Astrocyte of the spinal cord (primary cell): ENCODE results near the gene HYDIN.

Experiments
- DNase-seq: peaks from one replicate; pipeline ENCODE4 v3.0.0; 2011; ENCODE audit warnings: low read depth, low spot score
- H3K4me3 ChIP-seq: 2 replicates; pipeline ENCODE4 v1.5.1; 2011; ENCODE audit warnings: low read depth, mild to moderate bottlenecking, low read length, moderate library complexity
- CTCF ChIP-seq: IDR thresholded peaks from 2 replicates; pipeline ENCODE4 v1.5.1; 2012; ENCODE audit warnings: low read depth, mild to moderate bottlenecking, low read length, inconsistent platforms
- in situ Hi-C: cut with HindIII; loops from 2 replicates; pipeline ENCODE4 v1.10.0; 2017; ENCODE audit warnings: low sequenced_read_pairs

The HYDIN gene

DNA sequence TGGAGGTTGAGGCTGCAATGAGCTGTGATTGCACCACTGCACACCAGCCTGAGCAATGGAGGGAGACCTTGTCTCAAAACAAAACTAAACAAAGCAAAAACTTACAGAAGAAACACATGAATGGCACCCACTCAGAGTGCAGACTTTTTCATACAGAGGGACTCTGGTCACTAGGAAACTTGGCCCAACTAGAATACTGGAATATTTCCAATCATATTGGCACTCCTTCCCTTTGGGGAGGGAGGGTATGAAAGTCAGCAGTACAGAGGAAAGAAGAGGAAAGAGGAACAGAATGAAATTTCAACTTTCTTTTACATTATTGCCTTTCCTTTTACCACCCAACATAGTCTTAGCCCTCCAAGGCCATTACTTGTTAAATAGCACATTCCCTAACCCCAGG lies 30.5 kb upstream of the HYDIN start:
- no peak overlapping the region for H3K4me3 ChIP-seq
- no peak for TF ChIP-seq CTCF
- in situ Hi-C loops = no loop called here
- DNase-seq = no peak

DNA sequence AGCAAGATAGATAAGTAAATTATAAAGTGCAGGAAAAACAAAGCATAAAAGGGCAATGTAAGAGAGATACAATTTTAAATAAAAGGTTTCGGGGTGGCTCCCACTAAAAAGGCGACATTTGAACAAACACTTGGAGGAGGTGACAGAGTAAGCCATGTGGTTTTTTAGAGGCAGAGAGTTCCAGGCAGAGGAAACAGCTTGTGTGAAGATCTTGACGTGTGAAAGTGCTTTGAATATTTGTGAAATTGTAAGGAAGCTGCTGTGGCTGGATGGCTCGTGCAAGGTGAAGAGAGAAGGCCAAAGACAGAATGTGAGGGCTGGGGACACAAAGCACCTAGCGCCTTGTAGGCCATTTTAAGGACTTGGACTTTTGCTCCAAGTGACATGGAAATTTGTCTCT lies 28.6 kb upstream of the HYDIN start:
- in situ Hi-C loops = no loop called here
- H3K4me3 ChIP-seq = no peak overlapping the region
- no peak for DNase-seq
- no peak for TF ChIP-seq CTCF

DNA sequence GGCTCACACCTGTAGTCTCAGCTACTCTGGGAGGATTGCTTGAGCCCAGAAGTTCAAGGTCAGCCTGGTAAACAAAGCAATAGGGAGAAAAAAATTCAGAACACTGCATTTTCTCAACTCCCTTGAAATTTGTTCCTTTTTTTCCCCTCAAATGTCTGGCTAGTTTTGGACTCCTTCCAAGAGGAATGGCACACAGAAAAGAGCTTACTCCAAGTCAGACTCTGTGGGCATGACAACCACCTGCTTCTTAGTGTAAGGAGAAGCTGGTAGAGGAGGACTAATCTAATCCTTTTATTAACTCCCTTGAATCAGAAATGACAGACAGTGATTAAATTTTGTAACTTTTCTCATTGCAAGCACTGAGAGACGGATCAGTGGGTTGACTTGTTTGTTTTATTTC lies 27.9 kb upstream of the HYDIN start:
- in situ Hi-C loops = no loop called here
- no peak for TF ChIP-seq CTCF
- no peak for DNase-seq

GRCh38 chr16:71257768-71258167 lies 27.2 kb upstream of the HYDIN start:
- in situ Hi-C loops = no loop called here
- DNase-seq = no peak
- H3K4me3 ChIP-seq = no peak overlapping the region
- no peak for TF ChIP-seq CTCF

More for the DNA sequence above, 27.9 kb upstream of the HYDIN start:
- H3K4me3 ChIP-seq = no peak overlapping the region

DNA sequence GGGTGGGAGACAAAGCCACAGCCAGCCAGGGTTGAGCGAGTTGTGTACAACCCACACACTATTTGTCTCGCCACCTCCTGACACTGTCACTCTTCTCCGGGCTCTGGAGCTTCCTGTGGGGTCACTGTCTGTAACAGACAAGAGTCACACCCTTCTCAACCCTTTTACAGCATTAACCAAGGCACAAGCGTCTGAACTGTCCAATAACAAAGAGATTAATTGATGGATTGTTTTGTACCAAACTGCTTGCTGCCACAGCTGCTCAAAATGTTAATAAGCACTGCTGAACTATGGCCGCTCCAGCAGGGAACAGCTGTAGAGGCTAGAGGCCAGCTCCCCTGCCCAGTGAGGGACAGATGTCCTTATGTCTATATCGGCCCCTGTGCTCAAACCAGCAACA lies 25.2 kb upstream of the HYDIN start:
- DNase-seq = no peak

DNA sequence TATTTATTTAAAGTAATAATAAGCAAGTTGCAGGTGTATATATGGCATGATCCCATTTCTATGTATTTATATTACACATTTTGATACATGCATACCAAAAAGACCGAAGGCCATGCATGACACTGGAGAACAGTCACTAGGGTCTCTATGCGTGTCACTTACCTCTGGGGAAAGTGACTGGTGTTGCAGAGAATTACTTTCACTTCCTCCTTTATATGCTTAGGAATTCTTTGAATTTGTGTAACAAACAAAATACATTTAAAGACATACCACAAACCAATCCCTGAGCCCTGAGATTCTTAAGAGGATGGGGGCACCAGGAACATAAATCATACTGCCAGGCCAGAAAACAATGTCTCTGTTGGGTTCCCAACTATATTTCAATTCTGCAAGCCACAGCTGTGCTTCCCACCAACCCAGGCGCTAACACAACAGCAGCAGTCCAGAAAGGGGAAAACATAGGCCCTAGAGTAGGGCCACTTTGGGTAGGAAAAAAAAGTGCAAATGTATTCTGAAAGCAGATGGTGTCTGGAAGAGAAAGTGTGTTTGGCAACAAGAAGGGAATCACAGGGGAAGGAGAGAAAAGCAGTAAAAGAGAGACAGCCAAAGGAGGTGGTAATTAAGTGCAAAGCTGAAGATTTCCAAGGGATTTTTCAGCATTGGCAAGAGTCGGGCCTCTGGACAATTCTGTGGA lies 24.5 kb upstream of the HYDIN start:
- TF ChIP-seq CTCF = no peak
- in situ Hi-C loops = no loop called here
- H3K4me3 ChIP-seq = no peak overlapping the region
- DNase-seq = no peak

More for the DNA sequence above, 25.2 kb upstream of the HYDIN start:
- no peak overlapping the region for H3K4me3 ChIP-seq
- no peak for TF ChIP-seq CTCF
- in situ Hi-C loops = no loop called here
